Endothelial cell (in vitro differentiated cells): ENCODE results near the gene C1QA. TPM values are rescaled to one million over a fixed set of nuclear protein-coding genes. Genes with fewer than 3 reads are reported as not detected.
"Not testable (repeated sequence)": the region's sequence is repeated elsewhere in the genome, so short reads cannot be mapped to it uniquely, and the experiment has no call there.

Experiments
- DNase-seq: peaks from one replicate; pipeline ENCODE4 v3.0.0; 2021; ENCODE audit warnings: low spot score
- H3K27ac Mint-ChIP-seq: one replicate; pipeline ENCODE4 v1.8.0; 2021; ENCODE audit warnings: mixed read lengths, inconsistent platforms; ENCODE audit not compliant: unreplicated experiment
- H3K27me3 Mint-ChIP-seq: one replicate; pipeline ENCODE4 v1.8.0; 2021; ENCODE audit warnings: mild to moderate bottlenecking, moderate library complexity, mixed read lengths, inconsistent platforms; ENCODE audit not compliant: unreplicated experiment
- H3K36me3 Mint-ChIP-seq: one replicate; pipeline ENCODE4 v1.8.0; 2021; ENCODE audit warnings: mild to moderate bottlenecking, low read depth, mixed read lengths, inconsistent platforms; ENCODE audit not compliant: unreplicated experiment
- H3K4me1 Mint-ChIP-seq: one replicate; pipeline ENCODE4 v1.8.0; 2021; ENCODE audit warnings: mild to moderate bottlenecking, mixed read lengths, inconsistent platforms; ENCODE audit not compliant: unreplicated experiment
- H3K4me3 Mint-ChIP-seq: one replicate; pipeline ENCODE4 v1.8.0; 2021; ENCODE audit warnings: mild to moderate bottlenecking, mixed read lengths, inconsistent platforms; ENCODE audit not compliant: unreplicated experiment
- H3K9me3 Mint-ChIP-seq: one replicate; pipeline ENCODE4 v1.8.0; 2021; ENCODE audit warnings: mixed read lengths, inconsistent platforms; ENCODE audit not compliant: unreplicated experiment
- CTCF ChIP-seq: fragments of 200-600 bp; sonication (generic); IDR thresholded peaks from one replicate; pipeline ENCODE4 v1.5.0; 2021; ENCODE audit warnings: antibody characterized with exemption; ENCODE audit not compliant: unreplicated experiment
- total RNA-seq: library from RNA; stranded (reverse); fragmentation: NEBNext Ultra II Directional; extraction: Animal tissue kit (Norgen Biotek cat#: 25700); gene quantifications from one replicate; pipeline ENCODE4 v1.2.1, GENCODE V29; 2021; ENCODE audit not compliant: unreplicated experiment

C1QA gene
- total RNA-seq, 1 donor from 2014 or later: not detected

GRCh38 chr1:22662986-22663408 lies 26.6 kb downstream of the C1QA start:
- Mint-ChIP-seq H3K4me3 (no peak overlapping the region), H3K27ac (no peak overlapping the region), H3K36me3 (no peaks in the 10 kb centered on the region), H3K9me3 (no peaks in the 10 kb centered on the region), H3K27me3 (peaks cover 14% of the 10 kb centered on the region), H3K4me1 (no peaks in the 10 kb centered on the region)
- DNase-seq: no peak
- TF ChIP-seq CTCF: no peak

- Mint-ChIP-seq H3K9me3 (no peaks in the 10 kb centered on the region), H3K27me3 (peaks cover 11% of the 10 kb centered on the region), H3K36me3 (no peaks in the 10 kb centered on the region), H3K4me3 (no peak overlapping the region), H3K27ac (no peak overlapping the region), H3K4me1 (no peaks in the 10 kb centered on the region)
- DNase-seq: peak; percentile 74
- TF ChIP-seq CTCF: peak; percentile 66
These were observed 29.3 kb downstream of the C1QA start for GRCh38 chr1:22665752-22666151.

GRCh38 chr1:22666412-22666811 lies 30.0 kb downstream of the C1QA start:
- H3K9me3 Mint-ChIP-seq: no peaks in the 10 kb centered on the region
- TF ChIP-seq CTCF: no peak
- H3K4me1 Mint-ChIP-seq: no peaks in the 10 kb centered on the region
- no peak overlapping the region for H3K27ac Mint-ChIP-seq
- no peak for DNase-seq
- H3K27me3 Mint-ChIP-seq: peaks cover 11% of the 10 kb centered on the region
- no peak overlapping the region for H3K4me3 Mint-ChIP-seq
- H3K36me3 Mint-ChIP-seq: no peaks in the 10 kb centered on the region

- not testable (repeated sequence) for DNase-seq, H3K4me1 Mint-ChIP-seq, H3K27ac Mint-ChIP-seq, H3K4me3 Mint-ChIP-seq, H3K27me3 Mint-ChIP-seq, H3K36me3 Mint-ChIP-seq, H3K9me3 Mint-ChIP-seq
These were observed 32.4 kb downstream of the C1QA start for GRCh38 chr1:22668840-22669239.

GRCh38 chr1:22670352-22670975 lies 34.0 kb downstream of the C1QA start:
- no peak for TF ChIP-seq CTCF

More at GRCh38 chr1:22670352-22670975, 34.0 kb downstream of the C1QA start:
- no peak for DNase-seq
- H3K4me3 Mint-ChIP-seq: no peak overlapping the region
- no peaks in the 10 kb centered on the region for H3K9me3 Mint-ChIP-seq
- no peaks in the 10 kb centered on the region for H3K36me3 Mint-ChIP-seq
- peaks cover 1% of the 10 kb centered on the region for H3K27me3 Mint-ChIP-seq
- H3K4me1 Mint-ChIP-seq: no peaks in the 10 kb centered on the region
- no peak overlapping the region for H3K27ac Mint-ChIP-seq
